ENCODE results near the gene RGS9BP. TPM values are rescaled to one million over a fixed set of nuclear protein-coding genes. Genes with fewer than 3 reads are reported as not detected.
A peak's percentile ranks its signal among the peaks of the same experiment; 100 is the strongest.

RGS9BP gene
- total and polyA plus RNA-seq, 11 donors, result 0.83 to 11.2 (median 4.2) TPM

DNA sequence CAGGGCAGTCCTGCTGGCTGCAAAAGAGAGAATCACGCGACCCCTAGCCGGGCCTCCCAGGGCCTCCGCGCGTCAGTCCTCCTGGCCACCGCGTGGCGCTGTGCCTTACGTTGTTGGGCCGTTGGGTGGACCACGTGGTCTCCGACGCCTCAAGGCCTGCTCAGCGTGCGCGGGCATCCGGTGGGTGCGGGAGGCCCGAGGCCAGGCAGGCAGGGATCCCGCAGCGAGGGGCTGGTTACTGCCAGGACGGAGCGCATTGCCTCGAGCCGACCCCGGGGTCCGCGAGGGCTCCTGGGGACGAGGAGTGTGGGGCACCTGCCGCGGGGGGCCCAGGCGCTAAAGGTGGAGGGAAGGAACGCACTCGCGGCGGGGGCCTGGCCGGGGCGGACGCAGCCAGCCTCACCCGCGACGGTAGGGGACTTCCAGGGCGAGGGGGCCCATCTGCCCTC is 44.0 kb downstream of the RGS9BP start, which contains the start of gene TDRD12:
Gene TDRD12, plus strand, starts transcription at position 157 of the 449 bp plus-strand sequence. CDS start 306 bp downstream, outside the sequence.
- no peaks in the 10 kb centered on the region for H3K27me3 ChIP-seq
- 88 to 93% (median 91%) methylated on average over 28 to 44 of the region's 44 CpGs for WGBS, 4 donors
- TF ChIP-seq POLR2A (IDR thresholded peaks at IDR 0.05), result no peak
- DNase-seq, result no peak
- intact Hi-C loops (cut with DNase I), result no loop called here
- peak in 1 of 4 donors; percentile 33 for ATAC-seq
- H3K27ac ChIP-seq, result no peak within 1 kb of the TSS
- no peaks in the 10 kb centered on the region for H3K4me1 ChIP-seq
- no peak within 1 kb of the TSS for H3K4me3 ChIP-seq
- H3K9me3 ChIP-seq, result peaks cover 0 to 3% (median 0%) of the 10 kb centered on the region in 12 donors
- peaks cover 0 to 15% (median 7%) of the 10 kb centered on the region in 9 donors for H3K36me3 ChIP-seq

GRCh38 chr19:32720216-32720935 is 44.7 kb downstream of the RGS9BP start:
- TF ChIP-seq CTCF (IDR thresholded peaks at IDR 0.05) (no peak), POLR2A (IDR thresholded peaks at IDR 0.05) (no peak)
- DNase-seq (no peak), ATAC-seq (no peak)
- no peak overlapping the region for H3K27ac ChIP-seq
- no peak overlapping the region for H3K4me3 ChIP-seq
- no peaks in the 10 kb centered on the region for H3K27me3 ChIP-seq
- peaks cover 0 to 7% (median 0%) of the 10 kb centered on the region in 12 donors for H3K9me3 ChIP-seq
- 89 to 95% (median 95%) methylated on average over 8 to 22 of the region's 22 CpGs for WGBS, 4 donors
- H3K36me3 ChIP-seq, result peaks cover 0 to 10% (median under 1%) of the 10 kb centered on the region in 9 donors
- no peaks in the 10 kb centered on the region for H3K4me1 ChIP-seq
- intact Hi-C loops (cut with DNase I), result no loop called here

DNA sequence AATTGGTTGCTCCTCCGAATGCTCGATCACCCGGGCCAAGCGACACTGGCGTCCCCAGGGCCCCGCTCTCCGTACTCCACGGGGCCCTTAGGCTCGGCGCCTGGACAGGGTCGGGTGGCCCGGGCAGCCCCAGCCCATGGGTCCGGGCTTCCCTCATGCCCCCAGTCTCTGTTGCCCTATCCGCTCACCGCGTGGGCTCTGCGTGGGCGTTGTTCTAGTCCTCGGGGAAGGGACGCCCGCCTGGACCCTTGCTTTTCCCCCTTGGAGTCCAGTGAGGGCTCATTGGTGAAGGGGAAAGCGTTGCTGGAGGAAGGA is 45.2 kb downstream of the RGS9BP start:
- no peaks in the 10 kb centered on the region for H3K27me3 ChIP-seq
- intact Hi-C loops (cut with DNase I), result no loop called here
- no peak overlapping the region for H3K4me3 ChIP-seq
- H3K36me3 ChIP-seq, result peaks cover 0 to 10% (median 0%) of the 10 kb centered on the region in 9 donors
- 91 to 96% (median 95%) methylated on average over 12 to 22 of the region's 22 CpGs for WGBS, 4 donors
- TF ChIP-seq CTCF (IDR thresholded peaks at IDR 0.05) (no peak), POLR2A (IDR thresholded peaks at IDR 0.05) (no peak)
- H3K4me1 ChIP-seq, result no peaks in the 10 kb centered on the region
- H3K27ac ChIP-seq, result no peak overlapping the region
- DNase-seq (no peak), ATAC-seq (no peak)
- H3K9me3 ChIP-seq, result peaks cover 0 to 12% (median 0%) of the 10 kb centered on the region in 12 donors

Other genes starting within 250 kb of the RGS9BP start
- 100 to 1,000 TPM in 6 of 9 donors, 10 to 100 TPM in 3; 94.3 to 270 (median 146) TPM for gene PDCD5, start 94.7 kb upstream of the RGS9BP start, total RNA-seq
- gene PDCD5, start 94.7 kb upstream of the RGS9BP start, polyA plus RNA-seq, result 100 to 1,000 TPM; 239 to 331 TPM
- gene ANKRD27, start 668 bp upstream of the RGS9BP start, total RNA-seq, result 10 to 100 TPM; 14.6 to 47.5 (median 23.6) TPM
- 10 to 100 TPM in 1 of 2 donors, 1 to 10 TPM in 1; 5.8 to 14.1 TPM for gene ANKRD27, start 668 bp upstream of the RGS9BP start, polyA plus RNA-seq
- gene NUDT19, start 16.0 kb downstream of the RGS9BP start, total RNA-seq, result 10 to 100 TPM; 15.2 to 31.3 (median 20.7) TPM
- 10 to 100 TPM; 12.5 to 13.3 TPM for gene NUDT19, start 16.0 kb downstream of the RGS9BP start, polyA plus RNA-seq
- gene TDRD12, start 43.9 kb downstream of the RGS9BP start, total RNA-seq, result under 1 TPM in 5 of 9 donors, not detected in 4; 0.10 to 0.63 (median 0.29) TPM
- gene TDRD12, start 43.9 kb downstream of the RGS9BP start, polyA plus RNA-seq, result under 1 TPM in 1 of 2 donors, not detected in 1; 0.06 TPM
- not detected for gene SLC7A9, start 193.9 kb downstream of the RGS9BP start, total RNA-seq
- under 1 TPM in 1 of 2 donors, not detected in 1; 0.07 TPM for gene SLC7A9, start 193.9 kb downstream of the RGS9BP start, polyA plus RNA-seq

All from heart left ventricle (tissue), 16 donors.